Prostate gland (tissue), 2 donors: ENCODE results near the gene PPP1R37. TPM values are rescaled to one million over a fixed set of nuclear protein-coding genes. Genes with fewer than 3 reads are reported as not detected.
"Not testable (repeated sequence)": the region's sequence is repeated elsewhere in the genome, so short reads cannot be mapped to it uniquely, and the experiment has no call there.

Source experiments
- DNase-seq: peaks from one replicate; pipeline ENCODE4 v3.0.0-alpha.2; 2019; ENCODE audit warnings: low spot score
- H3K27ac ChIP-seq, 2 donors: fragments of 200-600 bp; sonication (generic); 2 replicates each; pipeline ENCODE4 v1.5.1; 2017 to 2019
- H3K27me3 ChIP-seq: fragments of 200-600 bp; sonication (generic); replicated peaks from 2 replicates; pipeline ENCODE4 v1.5.1; 2019; ENCODE audit not compliant: insufficient read depth
- H3K36me3 ChIP-seq, 2 donors: fragments of 200-600 bp; sonication (generic); 1 replicate in 1 of 2; 2 replicates in 1 of 2; pipeline versions ENCODE4 v1.5.1 to v1.8.1; 2017 to 2019
- H3K4me1 ChIP-seq: fragments of 200-600 bp; sonication (generic); replicated peaks from 2 replicates; pipeline ENCODE4 v1.5.1; 2019
- H3K4me3 ChIP-seq, 2 donors: fragments of 200-600 bp; sonication (generic); 2 replicates each; pipeline ENCODE4 v1.5.1; 2017 to 2019
- H3K9me3 ChIP-seq: fragments of 200-600 bp; sonication (generic); 2 replicates; pipeline ENCODE4 v1.5.1; 2017
- POLR2A ChIP-seq: fragments of 450-650 bp; IDR thresholded peaks from one replicate; pipeline ENCODE4 v1.6.1; 2016; ENCODE audit warnings: antibody characterized with exemption, mild to moderate bottlenecking
- POLR2AphosphoS5 ChIP-seq: sonication (generic); formaldehyde crosslinking; IDR thresholded peaks from one replicate; pipeline ENCODE4 v1.6.1; 2017; ENCODE audit warnings: antibody characterized with exemption
- WGBS: methylation state at CpG from one replicate; pipeline ENCODE4 v1.1.5; 2018; 5-methylcytosine and 5-hydroxymethylcytosine counted together
- intact Hi-C: fragments of 100-400 bp; cut with DNase I; formaldehyde crosslinking; loops from one replicate; pipeline ENCODE4 v1.14.2; 2022
- total RNA-seq, 2 donors: library from RNA; depleted of rRNA; stranded (reverse); fragments of >200 nt; gene quantifications; one replicate each; pipeline ENCODE4 v1.1.0, GENCODE V29; 2016
- TF ChIP-seq, protein P1 (sequence below), 4 experiments: fragments of 200-600 bp in 2 of 4; fragments of 450-650 bp in 2 of 4; sonication (generic) in 2 of 4; IDR thresholded peaks; 1 replicate in 3 of 4; 2 replicates in 1 of 4; pipeline ENCODE4 v1.5.1; 2016 to 2019; ENCODE audit warnings: antibody characterized with exemption in 4 of 4, mild to moderate bottlenecking in 2 of 4, moderate library complexity in 2 of 4

The PPP1R37 gene
- total RNA-seq, 2 donors from 2014 or later: 50.1 to 90.3 TPM

DNA sequence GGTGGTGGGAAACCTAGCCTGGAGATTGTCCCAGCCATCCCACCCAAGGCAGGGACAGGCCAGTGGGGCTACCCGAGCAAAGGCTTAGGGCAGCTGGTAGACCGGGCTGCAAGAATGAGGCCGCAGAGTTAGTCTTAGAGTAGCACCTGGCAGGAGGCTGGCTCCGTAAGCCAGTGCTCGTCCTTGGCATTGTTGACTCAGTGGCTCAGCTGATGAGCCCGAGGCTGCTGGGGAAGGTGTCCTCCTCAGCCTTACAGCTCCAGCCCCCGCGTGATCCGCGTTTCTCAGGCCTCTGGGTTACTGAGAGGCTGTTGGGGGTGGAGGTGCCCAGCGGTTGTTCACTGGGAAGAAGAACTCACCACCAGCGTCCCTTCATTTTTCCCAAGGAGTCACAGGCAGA is 24.7 kb downstream of the PPP1R37 start:
- Histone ChIP-seq H3K4me1 (no peaks in the 10 kb centered on the region), H3K36me3 (no peaks in the 10 kb centered on the region), H3K4me3 (no peak overlapping the region), H3K9me3 (no peaks in the 10 kb centered on the region), H3K27me3 (no peaks in the 10 kb centered on the region), H3K27ac (no peak overlapping the region)
- DNase-seq: no peak
- intact Hi-C loops: no loop called here
- 56% methylated on average over 12 of the region's 12 CpGs for WGBS
- TF ChIP-seq, protein P1, sequence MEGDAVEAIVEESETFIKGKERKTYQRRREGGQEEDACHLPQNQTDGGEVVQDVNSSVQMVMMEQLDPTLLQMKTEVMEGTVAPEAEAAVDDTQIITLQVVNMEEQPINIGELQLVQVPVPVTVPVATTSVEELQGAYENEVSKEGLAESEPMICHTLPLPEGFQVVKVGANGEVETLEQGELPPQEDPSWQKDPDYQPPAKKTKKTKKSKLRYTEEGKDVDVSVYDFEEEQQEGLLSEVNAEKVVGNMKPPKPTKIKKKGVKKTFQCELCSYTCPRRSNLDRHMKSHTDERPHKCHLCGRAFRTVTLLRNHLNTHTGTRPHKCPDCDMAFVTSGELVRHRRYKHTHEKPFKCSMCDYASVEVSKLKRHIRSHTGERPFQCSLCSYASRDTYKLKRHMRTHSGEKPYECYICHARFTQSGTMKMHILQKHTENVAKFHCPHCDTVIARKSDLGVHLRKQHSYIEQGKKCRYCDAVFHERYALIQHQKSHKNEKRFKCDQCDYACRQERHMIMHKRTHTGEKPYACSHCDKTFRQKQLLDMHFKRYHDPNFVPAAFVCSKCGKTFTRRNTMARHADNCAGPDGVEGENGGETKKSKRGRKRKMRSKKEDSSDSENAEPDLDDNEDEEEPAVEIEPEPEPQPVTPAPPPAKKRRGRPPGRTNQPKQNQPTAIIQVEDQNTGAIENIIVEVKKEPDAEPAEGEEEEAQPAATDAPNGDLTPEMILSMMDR (IDR thresholded peaks at IDR 0.05): no peak
- TF ChIP-seq POLR2A: no peak
- TF ChIP-seq POLR2AphosphoS5: no peak

DNA sequence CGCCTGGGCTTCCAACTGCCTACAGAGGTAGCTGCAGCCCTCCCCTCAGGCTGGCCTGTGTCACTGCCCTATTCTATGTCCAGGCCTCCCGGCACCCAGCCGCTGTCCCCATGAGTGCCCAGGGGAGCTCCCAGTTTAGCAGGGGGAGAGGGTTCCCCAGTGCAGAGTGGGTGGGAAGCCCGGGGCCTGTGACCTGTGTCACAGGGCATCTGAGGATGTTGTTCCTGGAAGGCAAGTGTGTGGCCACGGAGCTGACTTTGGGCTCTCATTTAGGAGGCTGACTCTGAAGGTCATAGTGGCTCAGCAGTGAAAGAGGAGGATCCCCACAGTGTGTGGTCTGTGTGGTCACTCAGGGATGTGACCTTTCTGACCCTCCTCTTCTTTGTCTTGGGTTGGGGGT is 25.1 kb downstream of the PPP1R37 start:
- no peak overlapping the region for H3K27ac ChIP-seq
- 83% methylated on average over 2 of the region's 5 CpGs for WGBS
- no peak overlapping the region for H3K4me3 ChIP-seq
- TF ChIP-seq POLR2A (no peak), POLR2AphosphoS5 (no peak)
- TF ChIP-seq, protein P1 (IDR thresholded peaks at IDR 0.05): no peak
- H3K4me1 ChIP-seq: peaks cover 2% of the 10 kb centered on the region
- no peaks in the 10 kb centered on the region for H3K27me3 ChIP-seq
- intact Hi-C loops: no loop called here
- H3K9me3 ChIP-seq: no peaks in the 10 kb centered on the region
- DNase-seq: no peak
- H3K36me3 ChIP-seq: no peaks in the 10 kb centered on the region

DNA sequence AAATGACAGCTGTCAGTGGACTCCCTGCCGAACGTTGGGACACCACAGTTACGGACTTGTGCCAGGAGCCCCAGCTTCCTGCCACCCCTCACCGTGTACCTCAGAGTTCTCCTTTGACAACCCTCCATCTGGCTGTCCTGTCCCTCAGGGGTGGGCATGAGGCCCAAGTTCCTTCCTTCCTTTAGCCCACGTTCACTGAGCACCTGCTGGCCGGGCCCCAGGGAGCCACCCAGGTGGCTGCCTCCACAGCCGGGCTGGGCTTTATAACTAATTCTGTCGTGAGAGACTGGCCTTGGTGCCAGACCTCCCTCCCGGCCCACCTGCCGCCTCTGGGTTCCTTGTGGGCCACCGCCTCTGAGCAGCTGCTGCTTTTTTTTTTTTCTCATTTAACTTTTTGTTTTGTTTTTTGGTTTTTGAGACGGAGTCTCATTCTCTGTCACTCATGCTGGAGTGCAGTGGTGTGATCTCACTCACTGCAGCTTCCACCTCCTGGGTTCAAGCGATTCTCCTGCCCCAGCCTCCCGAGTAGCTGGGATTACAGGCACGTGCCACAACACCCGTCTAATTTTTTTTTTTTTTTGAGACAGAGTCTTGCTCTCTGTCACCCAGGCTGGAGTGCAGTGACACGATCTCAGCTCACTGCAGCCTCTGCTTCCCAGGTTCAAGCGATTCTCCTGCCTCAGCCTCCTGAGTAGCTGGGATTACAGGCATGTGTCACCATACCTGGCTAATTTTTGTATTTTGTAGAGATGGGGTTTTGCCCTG is 25.8 kb downstream of the PPP1R37 start:
- H3K4me3 ChIP-seq, H3K27ac ChIP-seq, H3K9me3 ChIP-seq, DNase-seq, intact Hi-C loops, H3K36me3 ChIP-seq, H3K4me1 ChIP-seq, H3K27me3 ChIP-seq: not testable (repeated sequence)
- 47% methylated on average over 18 of the region's 18 CpGs for WGBS

DNA sequence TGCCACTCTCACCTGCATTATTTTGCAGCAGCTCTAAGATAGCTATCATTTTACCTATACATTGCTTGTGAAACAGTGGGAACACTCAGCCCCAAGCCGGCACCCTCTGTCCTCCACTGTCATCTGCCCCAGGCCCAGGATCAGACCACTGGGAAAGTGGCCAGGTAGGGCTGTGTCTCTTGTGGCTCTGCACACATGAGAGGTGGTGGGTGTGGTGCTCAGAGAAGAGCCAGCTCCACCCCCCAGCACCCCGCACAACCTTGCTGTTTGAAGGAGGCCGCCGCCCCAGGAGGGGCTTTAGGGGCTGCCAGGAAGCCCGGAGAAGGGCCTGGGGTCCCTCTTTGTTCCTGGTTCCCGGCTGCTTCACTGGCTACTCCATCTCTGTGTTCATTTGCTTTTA is 26.6 kb downstream of the PPP1R37 start:
- Histone ChIP-seq H3K36me3 (no peaks in the 10 kb centered on the region), H3K27me3 (no peaks in the 10 kb centered on the region), H3K4me1 (peaks cover 9% of the 10 kb centered on the region), H3K27ac (no peak overlapping the region), H3K9me3 (no peaks in the 10 kb centered on the region), H3K4me3 (no peak overlapping the region)
- DNase-seq: no peak
- intact Hi-C loops: no loop called here
- TF ChIP-seq POLR2AphosphoS5 (no peak), POLR2A (no peak)
- TF ChIP-seq, protein P1 (IDR thresholded peaks at IDR 0.05): no peak
- 80% methylated on average over 6 of the region's 6 CpGs for WGBS

DNA sequence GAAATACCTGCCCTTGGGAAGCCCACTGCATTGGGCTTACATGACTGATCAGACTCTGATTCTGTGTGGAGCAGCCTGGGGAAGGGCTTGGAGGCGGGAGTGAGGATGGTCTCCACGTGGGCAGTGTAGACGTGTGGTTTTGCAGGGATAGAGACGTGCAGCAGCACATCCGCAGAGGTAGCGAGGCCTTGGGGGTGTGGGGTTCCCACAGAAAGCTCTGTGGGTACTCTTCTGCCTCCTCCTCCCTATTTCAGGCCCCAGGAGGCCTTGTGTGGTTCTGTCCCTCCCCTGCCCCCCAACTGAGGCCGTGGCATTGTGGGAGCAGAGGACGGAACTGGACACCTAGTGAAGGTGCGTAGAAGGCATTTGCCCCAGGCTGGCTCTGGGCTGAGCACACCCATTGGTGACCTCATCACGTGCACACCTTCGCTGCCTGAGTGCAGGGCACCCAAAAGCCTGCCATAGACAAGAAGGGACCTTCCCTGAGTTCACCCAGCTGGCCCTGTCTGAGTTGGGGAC is 28.9 kb downstream of the PPP1R37 start:
- intact Hi-C loops: no loop called here
- TF ChIP-seq POLR2AphosphoS5 (no peak), POLR2A (no peak)
- TF ChIP-seq, protein P1 (IDR thresholded peaks at IDR 0.05): no peak
- Histone ChIP-seq H3K27me3 (no peaks in the 10 kb centered on the region), H3K4me3 (no peak overlapping the region), H3K4me1 (peaks cover 9% of the 10 kb centered on the region), H3K36me3 (no peaks in the 10 kb centered on the region), H3K27ac (no peak overlapping the region), H3K9me3 (no peaks in the 10 kb centered on the region)
- no peak for DNase-seq
- 77% methylated on average over 11 of the region's 11 CpGs for WGBS
